Measurements from ENCODE around the gene CNTN1. TPM values are rescaled to one million over a fixed set of nuclear protein-coding genes. Genes with fewer than 3 reads are reported as not detected.

The CNTN1 gene
- total RNA-seq, 1 donor from 2014 or later, result 1.8 TPM

- Mint-ChIP-seq H3K4me3 (ENCODE audit: unreplicated experiment) (no peak overlapping the region), H3K36me3 (ENCODE audit: low read depth) (no peaks in the 10 kb centered on the region), H3K9me3 (ENCODE audit: low read depth) (no peaks in the 10 kb centered on the region), H3K27me3 (ENCODE audit: low read depth) (peaks cover 3% of the 10 kb centered on the region), H3K4me1 (ENCODE audit: low read depth) (no peaks in the 10 kb centered on the region), H3K27ac (ENCODE audit: unreplicated experiment) (no peak overlapping the region)
- TF ChIP-seq CTCF (IDR thresholded peaks at IDR 0.05), result no peak
- no peak for DNase-seq (ENCODE audit: low spot score)
These were observed 333.9 kb downstream of the CNTN1 start for GRCh38 chr12:41026151-41026550.

GRCh38 chr12:41032386-41032785 lies 340.1 kb downstream of the CNTN1 start:
- DNase-seq (ENCODE audit: low spot score), result no peak
- H3K4me1 Mint-ChIP-seq (ENCODE audit: low read depth), result peaks cover 6% of the 10 kb centered on the region
- no peak overlapping the region for H3K27ac Mint-ChIP-seq (ENCODE audit: unreplicated experiment)

DNA sequence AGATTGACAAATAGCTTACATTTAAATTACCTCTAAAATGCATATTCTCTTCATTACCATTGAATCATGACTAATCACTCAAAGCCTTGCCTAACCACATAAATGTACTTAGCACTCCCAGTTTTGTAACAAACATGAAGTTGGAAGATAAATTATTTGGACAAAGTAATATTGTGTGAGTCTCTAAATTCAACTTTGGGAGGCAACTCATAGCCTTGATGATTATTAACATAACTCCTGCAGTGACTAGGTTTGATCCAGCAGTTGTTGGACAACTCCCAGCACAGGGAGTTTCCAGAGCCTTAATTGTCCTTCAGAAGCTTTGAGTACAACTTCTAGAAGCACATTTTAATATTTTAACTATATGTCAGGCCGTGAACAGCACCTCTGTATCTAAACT lies 342.4 kb downstream of the CNTN1 start:
- no peak overlapping the region for H3K4me3 Mint-ChIP-seq (ENCODE audit: unreplicated experiment)
- TF ChIP-seq CTCF (IDR thresholded peaks at IDR 0.05), result no peak
- H3K27ac Mint-ChIP-seq (ENCODE audit: unreplicated experiment), result no peak overlapping the region
- no peaks in the 10 kb centered on the region for H3K36me3 Mint-ChIP-seq (ENCODE audit: low read depth)
- H3K9me3 Mint-ChIP-seq (ENCODE audit: low read depth), result peaks cover 6% of the 10 kb centered on the region
- DNase-seq (ENCODE audit: low spot score), result no peak
- H3K4me1 Mint-ChIP-seq (ENCODE audit: low read depth), result peaks cover 6% of the 10 kb centered on the region
- H3K27me3 Mint-ChIP-seq (ENCODE audit: low read depth), result no peaks in the 10 kb centered on the region

More at GRCh38 chr12:41032386-41032785, 340.1 kb downstream of the CNTN1 start:
- Mint-ChIP-seq H3K9me3 (ENCODE audit: low read depth) (peaks cover 2% of the 10 kb centered on the region), H3K27me3 (ENCODE audit: low read depth) (no peaks in the 10 kb centered on the region), H3K4me3 (ENCODE audit: unreplicated experiment) (no peak overlapping the region), H3K36me3 (ENCODE audit: low read depth) (no peaks in the 10 kb centered on the region)
- TF ChIP-seq CTCF (IDR thresholded peaks at IDR 0.05), result no peak

- H3K9me3 Mint-ChIP-seq (ENCODE audit: low read depth), result peaks cover 8% of the 10 kb centered on the region
These were observed 347.2 kb downstream of the CNTN1 start for GRCh38 chr12:41039461-41039860.

DNA sequence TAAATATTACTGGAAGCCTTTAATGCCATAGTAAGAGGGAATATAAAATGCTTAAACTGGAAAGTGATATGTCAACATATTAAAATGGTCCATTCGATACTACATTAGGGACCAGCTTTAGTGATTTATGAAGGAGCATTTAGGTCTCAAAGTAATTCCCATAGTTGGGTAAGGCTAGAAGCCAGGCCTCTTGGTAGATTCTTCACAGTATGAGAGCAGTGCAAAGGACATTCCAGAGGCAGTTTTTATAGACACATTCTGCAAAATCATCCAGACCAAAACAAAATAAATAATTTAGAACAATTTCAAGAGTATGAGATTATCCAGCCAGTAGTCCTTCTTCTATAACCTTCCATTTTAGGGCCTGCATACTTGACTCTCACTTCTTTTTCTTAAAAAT lies 353.3 kb downstream of the CNTN1 start:
- peaks cover 18% of the 10 kb centered on the region for H3K4me1 Mint-ChIP-seq (ENCODE audit: low read depth)
- peaks cover 7% of the 10 kb centered on the region for H3K9me3 Mint-ChIP-seq (ENCODE audit: low read depth)
- H3K27ac Mint-ChIP-seq (ENCODE audit: unreplicated experiment), result peak overlapping the region; percentile 39
- DNase-seq (ENCODE audit: low spot score), result no peak
- no peaks in the 10 kb centered on the region for H3K27me3 Mint-ChIP-seq (ENCODE audit: low read depth)
- no peak for TF ChIP-seq CTCF (IDR thresholded peaks at IDR 0.05)
- H3K36me3 Mint-ChIP-seq (ENCODE audit: low read depth), result peaks cover 3% of the 10 kb centered on the region
- H3K4me3 Mint-ChIP-seq (ENCODE audit: unreplicated experiment), result no peak overlapping the region

More at GRCh38 chr12:41039461-41039860, 347.2 kb downstream of the CNTN1 start:
- no peak for DNase-seq (ENCODE audit: low spot score)
- no peaks in the 10 kb centered on the region for H3K27me3 Mint-ChIP-seq (ENCODE audit: low read depth)
- peaks cover 3% of the 10 kb centered on the region for H3K36me3 Mint-ChIP-seq (ENCODE audit: low read depth)
- H3K4me1 Mint-ChIP-seq (ENCODE audit: low read depth), result peaks cover 6% of the 10 kb centered on the region
- no peak overlapping the region for H3K27ac Mint-ChIP-seq (ENCODE audit: unreplicated experiment)
- no peak overlapping the region for H3K4me3 Mint-ChIP-seq (ENCODE audit: unreplicated experiment)
- TF ChIP-seq CTCF (IDR thresholded peaks at IDR 0.05), result no peak

All from chondrocyte (in vitro differentiated cells).